Measurements from ENCODE around the gene NCLN. TPM values are rescaled to one million over a fixed set of nuclear protein-coding genes. Genes with fewer than 3 reads are reported as not detected.

Gene NCLN
- polyA plus RNA-seq, 3 donors, result 28.6 to 60.9 (median 34.5) TPM

DNA sequence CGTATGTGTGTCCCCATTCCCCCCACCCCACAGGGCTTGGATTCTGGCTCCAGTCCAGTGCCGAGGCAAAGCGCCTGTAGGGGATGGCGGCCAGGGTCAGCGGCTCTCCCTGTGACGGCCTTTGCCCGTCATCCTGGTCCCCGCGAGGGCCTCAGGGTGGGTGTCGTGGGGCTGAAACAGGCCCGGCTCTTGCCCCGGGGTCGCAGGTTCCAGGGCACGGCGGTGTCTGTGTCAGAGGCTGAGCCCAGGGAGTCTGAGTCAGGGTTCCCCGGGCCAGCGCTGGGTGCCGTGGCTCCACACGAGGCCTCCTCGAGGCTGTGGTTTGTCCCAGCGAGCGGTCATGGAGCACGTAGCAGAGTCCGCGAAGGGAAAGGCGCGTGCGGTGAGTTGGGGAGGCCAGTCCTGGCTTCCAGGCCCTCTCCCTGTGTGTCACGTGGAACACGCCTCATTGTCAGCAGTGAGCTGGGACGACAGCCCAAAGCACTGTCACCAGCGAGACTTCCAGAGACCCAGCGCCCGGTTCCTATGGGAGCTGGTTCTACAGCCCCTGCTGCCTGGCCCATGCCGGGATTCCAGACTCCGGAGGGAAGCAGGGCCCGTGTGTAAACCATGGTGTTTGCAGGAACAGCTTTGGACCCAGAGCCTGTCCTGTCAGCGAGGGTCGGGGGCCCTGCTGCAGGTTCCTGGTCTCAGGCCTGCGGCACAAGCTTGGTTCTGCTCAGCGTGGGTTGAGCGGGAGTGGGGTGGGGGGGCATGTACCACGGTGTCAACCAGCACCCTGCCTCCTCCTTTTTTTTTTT, 13.4 kb downstream of the NCLN start:
- Histone ChIP-seq H3K27me3 (ENCODE audit: control insufficient read depth in 2 of 2, insufficient read depth in 2 of 2, low read length in 2 of 2) (no peaks in the 10 kb centered on the region), H3K27ac (ENCODE audit: low read depth in 1 of 2, low read length in 2 of 2) (no peak overlapping the region), H3K4me2 (replicated peaks; ENCODE audit: extremely low read depth, low read length, poor library complexity, severe bottlenecking) (no peak overlapping the region), H2AFZ (ENCODE audit: insufficient read depth, low read depth, low read length, poor library complexity, severe bottlenecking) (no peak overlapping the region), H3K79me2 (ENCODE audit: insufficient read depth, low read length) (no peaks in the 10 kb centered on the region), H3K9ac (ENCODE audit: insufficient read depth, low read length, poor library complexity, severe bottlenecking) (no peak overlapping the region), H3K9me3 (replicated peaks in 1 of 2; ENCODE audit: control insufficient read depth in 1 of 2, insufficient read depth in 1 of 2, low read length in 2 of 2) (no peaks in the 10 kb centered on the region), H4K20me1 (ENCODE audit: insufficient read depth, low read length) (peaks cover 5% of the 10 kb centered on the region), H3K4me3 (replicated peaks in 1 of 3; ENCODE audit: low read depth in 2 of 3, low read length in 3 of 3) (no peak overlapping the region), H3K36me3 (replicated peaks in 1 of 2; ENCODE audit: control insufficient read depth in 1 of 2, insufficient read depth in 2 of 2, low read length in 2 of 2) (peaks cover 62 to 80% of the 10 kb centered on the region in 2 donors), H3K4me1 (ENCODE audit: control insufficient read depth in 1 of 2, insufficient read depth in 2 of 2, low read length in 2 of 2) (no peaks in the 10 kb centered on the region)
- peaks cover 51 to 82% of the 10 kb centered on the region in 2 donors for H3K36me3 Mint-ChIP-seq
- WGBS (ENCODE audit: insufficient coverage), result 96% methylated on average over 36 of the region's 43 CpGs
- intact Hi-C loops (cut with micrococcal nuclease), result no loop called here
- H3K4me3 Mint-ChIP-seq, result no peak overlapping the region
- H3K4me1 Mint-ChIP-seq, result no peaks in the 10 kb centered on the region
- H3K27ac Mint-ChIP-seq, result no peak overlapping the region
- no peak for DNase-seq
- TF ChIP-seq, protein P1, sequence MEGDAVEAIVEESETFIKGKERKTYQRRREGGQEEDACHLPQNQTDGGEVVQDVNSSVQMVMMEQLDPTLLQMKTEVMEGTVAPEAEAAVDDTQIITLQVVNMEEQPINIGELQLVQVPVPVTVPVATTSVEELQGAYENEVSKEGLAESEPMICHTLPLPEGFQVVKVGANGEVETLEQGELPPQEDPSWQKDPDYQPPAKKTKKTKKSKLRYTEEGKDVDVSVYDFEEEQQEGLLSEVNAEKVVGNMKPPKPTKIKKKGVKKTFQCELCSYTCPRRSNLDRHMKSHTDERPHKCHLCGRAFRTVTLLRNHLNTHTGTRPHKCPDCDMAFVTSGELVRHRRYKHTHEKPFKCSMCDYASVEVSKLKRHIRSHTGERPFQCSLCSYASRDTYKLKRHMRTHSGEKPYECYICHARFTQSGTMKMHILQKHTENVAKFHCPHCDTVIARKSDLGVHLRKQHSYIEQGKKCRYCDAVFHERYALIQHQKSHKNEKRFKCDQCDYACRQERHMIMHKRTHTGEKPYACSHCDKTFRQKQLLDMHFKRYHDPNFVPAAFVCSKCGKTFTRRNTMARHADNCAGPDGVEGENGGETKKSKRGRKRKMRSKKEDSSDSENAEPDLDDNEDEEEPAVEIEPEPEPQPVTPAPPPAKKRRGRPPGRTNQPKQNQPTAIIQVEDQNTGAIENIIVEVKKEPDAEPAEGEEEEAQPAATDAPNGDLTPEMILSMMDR (IDR thresholded peaks at IDR 0.05), result no peak
- no peaks in the 10 kb centered on the region for H3K9me3 Mint-ChIP-seq
- no peaks in the 10 kb centered on the region for H3K27me3 Mint-ChIP-seq (ENCODE audit: low read depth in 3 of 3)

DNA sequence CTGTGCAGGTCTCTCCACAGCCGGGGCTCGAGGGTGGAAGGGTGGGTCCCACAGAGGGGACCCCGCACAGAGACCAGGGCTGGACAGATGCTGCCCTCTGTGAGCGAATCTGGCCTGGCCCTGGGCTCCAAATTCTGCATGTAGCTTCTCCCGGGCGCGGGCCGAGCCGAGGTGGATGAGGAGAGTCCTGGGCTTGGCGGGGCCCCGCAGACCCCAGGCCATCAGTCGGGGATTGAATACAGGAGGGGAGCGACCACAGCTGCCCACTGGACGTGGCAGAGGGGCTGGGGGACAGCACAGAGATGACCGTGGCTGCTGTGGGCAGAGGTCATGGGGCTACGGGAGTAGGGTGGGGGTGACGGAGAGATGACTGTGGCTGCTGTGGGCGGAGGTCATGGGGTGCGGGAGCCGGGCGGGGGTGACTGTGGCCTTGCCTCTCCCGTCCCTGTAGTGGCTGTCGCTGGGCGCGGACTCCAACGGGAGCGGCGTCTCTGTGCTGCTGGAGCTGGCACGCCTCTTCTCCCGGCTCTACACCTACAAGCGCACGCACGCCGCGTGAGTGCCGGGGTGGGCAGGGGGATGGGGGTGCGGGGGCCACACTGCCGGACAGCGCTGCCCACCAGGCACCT, 15.5 kb downstream of the NCLN start:
- H3K27ac ChIP-seq (ENCODE audit: low read depth in 1 of 2, low read length in 2 of 2), result no peak overlapping the region
- no peaks in the 10 kb centered on the region for H3K27me3 Mint-ChIP-seq (ENCODE audit: low read depth in 3 of 3)
- DNase-seq, result no peak

More for the DNA sequence above, 15.5 kb downstream of the NCLN start:
- no peak overlapping the region for H2AFZ ChIP-seq (ENCODE audit: insufficient read depth, low read depth, low read length, poor library complexity, severe bottlenecking)
- H3K9me3 Mint-ChIP-seq, result no peaks in the 10 kb centered on the region
- H3K4me1 Mint-ChIP-seq, result no peaks in the 10 kb centered on the region
- H3K4me3 ChIP-seq (replicated peaks in 1 of 3; ENCODE audit: low read depth in 2 of 3, low read length in 3 of 3), result no peak overlapping the region
- H3K4me2 ChIP-seq (replicated peaks; ENCODE audit: extremely low read depth, low read length, poor library complexity, severe bottlenecking), result no peak overlapping the region
- H3K9me3 ChIP-seq (replicated peaks in 1 of 2; ENCODE audit: control insufficient read depth in 1 of 2, insufficient read depth in 1 of 2, low read length in 2 of 2), result no peaks in the 10 kb centered on the region
- no peaks in the 10 kb centered on the region for H3K79me2 ChIP-seq (ENCODE audit: insufficient read depth, low read length)
- intact Hi-C loops (cut with micrococcal nuclease), result no loop called here
- no peaks in the 10 kb centered on the region for H3K4me1 ChIP-seq (ENCODE audit: control insufficient read depth in 1 of 2, insufficient read depth in 2 of 2, low read length in 2 of 2)
- no peak overlapping the region for H3K9ac ChIP-seq (ENCODE audit: insufficient read depth, low read length, poor library complexity, severe bottlenecking)
- peaks cover 65 to 84% of the 10 kb centered on the region in 2 donors for H3K36me3 ChIP-seq (replicated peaks in 1 of 2; ENCODE audit: control insufficient read depth in 1 of 2, insufficient read depth in 2 of 2, low read length in 2 of 2)
- H3K27me3 ChIP-seq (ENCODE audit: control insufficient read depth in 2 of 2, insufficient read depth in 2 of 2, low read length in 2 of 2), result no peaks in the 10 kb centered on the region
- 97% methylated on average over 29 of the region's 39 CpGs for WGBS (ENCODE audit: insufficient coverage)
- H3K27ac Mint-ChIP-seq, result no peak overlapping the region
- TF ChIP-seq, protein P1 (IDR thresholded peaks at IDR 0.05), result no peak
- H3K4me3 Mint-ChIP-seq, result no peak overlapping the region
- peaks cover 47 to 80% of the 10 kb centered on the region in 2 donors for H3K36me3 Mint-ChIP-seq
- no peaks in the 10 kb centered on the region for H4K20me1 ChIP-seq (ENCODE audit: insufficient read depth, low read length)

Data from CD14-positive monocyte (primary cell).